Stimulated activated CD8-positive, alpha-beta memory T cell treated with anti-CD3 and anti-CD28 coated beads, Interleukin-4, amount 100 ng/mL, for 24 hours (primary cell): Measurements from ENCODE around the gene UCMA.
"Not testable (repeated sequence)": the region's sequence is repeated elsewhere in the genome, so short reads cannot be mapped to it uniquely, and the experiment has no call there.

Source experiments
- DNase-seq: peaks from one replicate; pipeline ENCODE4 v3.0.0-alpha.2; 2020; ENCODE audit warnings: low read depth

UCMA gene, protein sequence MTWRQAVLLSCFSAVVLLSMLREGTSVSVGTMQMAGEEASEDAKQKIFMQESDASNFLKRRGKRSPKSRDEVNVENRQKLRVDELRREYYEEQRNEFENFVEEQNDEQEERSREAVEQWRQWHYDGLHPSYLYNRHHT

DNA sequence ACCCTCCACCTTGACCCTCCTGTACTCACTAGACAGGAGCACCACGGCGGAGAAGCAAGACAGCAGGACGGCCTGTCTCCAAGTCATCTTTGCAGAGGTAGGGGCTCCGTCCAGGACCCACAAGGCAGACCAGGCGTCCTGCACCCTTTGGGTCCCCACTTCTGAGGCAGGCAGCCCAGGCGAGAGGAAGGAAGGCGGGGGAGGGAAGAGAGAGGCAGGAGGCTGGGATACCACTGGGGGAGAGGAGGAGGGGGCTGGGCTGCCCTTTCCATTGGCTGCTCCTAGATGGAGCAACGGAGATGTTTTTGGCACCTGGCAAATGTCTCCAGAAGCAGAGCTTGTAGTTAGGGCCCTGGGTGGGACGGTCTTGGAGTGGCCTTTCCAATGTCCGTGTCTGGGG, at the start of gene UCMA:
UCMA (minus strand) TSS at position 203 of the 400 bp plus-strand sequence; CDS start at position 87, 116 bp downstream.
- DNase-seq, result no peak

DNA sequence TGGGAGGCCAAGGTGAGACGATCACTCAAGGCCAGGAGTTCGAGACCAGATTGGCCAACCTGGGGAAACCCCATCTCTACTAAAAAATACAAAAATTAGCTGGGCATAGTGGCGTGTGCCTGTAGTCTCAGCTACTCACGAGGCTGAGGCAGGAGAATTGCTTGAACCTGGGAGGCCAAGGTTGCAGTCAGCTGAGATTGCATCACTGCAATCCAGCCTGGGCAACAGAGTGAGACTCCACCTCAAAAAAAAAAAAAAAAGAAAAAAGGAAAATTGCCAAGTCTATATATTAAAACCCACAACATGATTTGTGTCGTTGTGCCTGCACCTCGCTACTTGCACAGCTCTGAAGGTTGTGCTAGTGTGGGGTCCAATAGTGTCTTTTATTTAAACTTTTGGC, 48.2 kb upstream of the UCMA start:
- not testable (repeated sequence) for DNase-seq

DNA sequence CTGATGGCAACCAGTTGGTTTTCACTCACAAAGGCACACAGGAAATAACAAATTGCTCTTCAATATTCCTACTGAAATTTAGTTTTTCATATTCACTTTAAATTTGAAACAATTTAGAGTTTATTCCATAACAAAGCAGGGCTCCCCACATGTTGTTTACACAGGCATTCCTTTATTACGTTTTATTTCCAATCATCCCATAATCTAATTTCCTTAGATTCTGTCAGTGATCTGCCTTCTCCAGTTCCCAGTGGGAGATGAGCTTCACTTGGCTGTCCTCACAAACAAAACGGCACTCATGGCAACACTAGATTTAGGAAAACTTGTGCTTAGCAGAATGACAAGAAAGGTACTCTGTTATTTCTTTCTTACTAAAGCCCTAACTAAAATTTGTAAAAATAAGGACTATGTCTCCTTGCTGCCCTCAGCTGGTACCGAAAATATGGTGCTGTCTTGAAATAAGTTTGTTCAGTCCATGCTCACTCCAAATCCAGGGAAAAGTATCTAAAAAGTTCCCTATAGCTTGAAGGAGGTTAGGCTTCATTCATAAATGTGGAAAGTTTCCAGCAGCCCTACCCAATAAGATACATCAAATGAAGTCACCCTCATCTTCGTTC, 42.7 kb upstream of the UCMA start:
- no peak for DNase-seq

DNA sequence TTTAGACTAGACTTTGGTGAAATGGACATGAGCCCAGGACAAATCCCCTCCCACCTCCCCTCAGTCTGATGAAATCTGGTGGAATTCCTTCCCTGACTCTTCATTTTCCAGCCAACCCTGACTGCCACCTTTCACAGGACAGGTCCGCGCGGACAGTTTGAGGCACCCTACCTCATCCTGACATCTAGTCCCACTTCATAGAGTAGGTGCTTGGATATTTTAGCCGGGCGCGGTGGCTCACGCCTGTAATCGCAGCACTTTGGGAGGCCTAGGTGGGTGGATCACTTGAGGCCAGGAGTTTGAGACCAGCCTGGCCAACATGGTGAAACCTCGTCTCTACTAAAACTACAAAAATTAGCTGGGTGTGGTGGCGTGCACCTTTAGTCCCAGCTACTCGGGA, 42.0 kb upstream of the UCMA start:
- DNase-seq, result not testable (repeated sequence)

DNA sequence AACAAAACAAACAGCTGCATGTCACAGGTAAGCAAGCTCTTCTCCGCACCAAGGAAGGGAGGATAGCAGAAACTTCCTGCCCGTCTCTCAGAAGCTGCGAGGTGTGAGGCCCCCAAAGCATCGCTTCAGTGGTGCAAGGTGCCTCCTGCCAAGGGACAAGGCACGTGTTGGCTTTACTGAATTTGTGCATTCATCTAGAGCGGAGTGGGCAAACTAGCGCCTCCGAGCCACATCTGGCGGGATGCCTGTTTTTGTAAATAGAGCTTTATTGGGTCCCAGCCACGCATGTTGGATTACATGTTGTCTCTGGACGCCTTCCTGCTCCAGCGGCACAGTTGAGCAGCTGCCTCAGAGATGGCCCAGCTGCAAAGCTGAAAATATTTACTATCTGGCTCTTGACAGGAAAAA, 38.0 kb upstream of the UCMA start:
- no peak for DNase-seq

DNA sequence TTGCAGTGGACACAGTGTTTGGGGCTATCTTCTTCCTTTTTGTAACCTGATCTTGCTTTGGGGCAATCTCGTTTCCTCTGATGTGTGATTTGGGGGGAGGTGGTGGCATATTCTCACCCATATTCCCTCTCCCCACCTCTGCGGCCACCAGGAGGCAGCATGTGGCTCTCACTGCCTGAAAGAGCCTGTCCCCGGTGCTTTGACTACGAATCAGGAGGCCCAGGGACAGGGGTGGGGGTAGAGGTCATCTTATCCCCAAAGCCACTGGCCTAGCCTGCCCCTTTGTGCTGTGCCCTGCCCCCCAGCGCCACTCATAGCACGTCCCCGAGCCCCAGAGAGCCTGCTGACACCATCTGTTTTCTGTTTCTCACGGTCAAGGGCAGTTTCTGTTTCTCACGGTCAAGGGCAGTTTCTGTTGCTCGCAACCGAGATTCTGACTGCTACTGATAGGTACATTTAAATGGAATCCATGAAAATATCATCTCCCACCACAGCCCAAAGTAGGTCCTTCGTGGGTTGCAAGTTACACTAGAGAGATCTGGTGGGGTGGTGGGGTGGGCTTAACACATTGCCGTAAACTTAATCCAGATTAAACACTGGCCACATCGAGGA, 37.5 kb upstream of the UCMA start:
- peak; percentile 19 for DNase-seq

DNA sequence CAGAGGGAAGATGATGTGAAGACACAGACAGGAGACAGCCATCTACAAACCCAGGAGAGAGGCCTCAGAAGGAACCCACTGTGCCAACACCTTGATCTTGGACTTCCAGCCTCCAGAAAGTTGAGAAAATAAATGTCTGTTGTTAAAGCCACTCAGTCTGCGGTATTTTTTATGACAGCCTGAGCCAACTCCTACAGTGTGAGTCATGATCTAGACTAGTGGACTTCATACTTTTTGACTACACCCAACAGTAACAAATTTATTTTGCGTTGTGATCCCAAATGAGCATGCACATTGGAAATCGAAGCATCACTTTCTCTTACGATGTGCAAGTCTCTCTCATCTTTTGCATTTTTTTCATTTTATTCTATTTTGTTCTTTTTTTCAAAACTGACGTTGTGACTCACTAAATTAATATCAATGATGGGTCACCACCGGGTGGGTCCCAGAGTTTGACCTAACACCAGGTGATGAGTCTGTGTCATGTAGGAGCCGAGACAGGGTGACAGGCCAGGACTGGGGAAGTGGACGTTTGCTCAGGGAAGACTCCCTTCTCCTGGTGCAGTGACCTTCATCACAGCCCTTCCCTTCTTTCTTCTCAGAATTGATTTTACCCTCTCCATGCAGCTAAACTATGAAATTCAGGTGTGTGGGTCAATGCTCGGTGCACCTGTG, 36.8 kb upstream of the UCMA start:
- DNase-seq, result no peak

DNA sequence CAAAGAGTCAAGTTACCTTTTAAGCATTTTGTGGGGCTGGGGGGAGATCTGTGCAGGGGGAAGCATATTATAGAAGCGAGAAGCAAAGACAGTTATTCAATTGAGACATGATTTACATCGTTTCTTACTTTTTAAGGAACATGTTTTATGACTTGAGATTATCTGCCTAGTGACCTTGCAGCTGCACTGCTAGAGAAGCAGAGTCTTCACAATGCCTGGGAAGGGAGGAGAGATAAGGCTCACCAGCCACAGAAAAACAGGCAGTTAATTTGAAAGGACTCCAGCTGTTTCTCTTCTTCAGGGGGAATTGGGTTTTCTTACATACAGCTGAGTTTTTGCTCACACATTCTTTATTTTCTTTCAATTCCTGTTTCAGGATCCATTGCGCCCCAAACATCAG, 34.7 kb upstream of the UCMA start:
- DNase-seq, result no peak

DNA sequence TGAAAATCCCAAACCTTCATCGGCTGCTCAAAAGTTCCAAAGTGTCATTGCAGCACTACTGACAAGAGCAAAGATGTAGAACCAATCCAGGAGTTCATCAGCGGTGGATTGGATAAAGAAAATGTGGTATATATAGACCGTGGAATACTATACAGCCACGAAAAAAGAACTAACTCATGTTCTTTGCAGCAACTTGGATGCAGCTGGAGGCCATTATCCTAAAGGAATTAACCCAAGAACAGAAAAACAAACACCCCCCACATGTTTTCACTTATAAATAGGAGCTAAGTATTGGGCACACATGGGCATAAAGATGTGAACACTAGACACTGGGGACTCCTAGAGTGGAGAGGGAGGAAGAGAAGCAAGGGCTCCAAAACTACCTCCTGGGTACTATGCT, 34.1 kb upstream of the UCMA start:
- no peak for DNase-seq

DNA sequence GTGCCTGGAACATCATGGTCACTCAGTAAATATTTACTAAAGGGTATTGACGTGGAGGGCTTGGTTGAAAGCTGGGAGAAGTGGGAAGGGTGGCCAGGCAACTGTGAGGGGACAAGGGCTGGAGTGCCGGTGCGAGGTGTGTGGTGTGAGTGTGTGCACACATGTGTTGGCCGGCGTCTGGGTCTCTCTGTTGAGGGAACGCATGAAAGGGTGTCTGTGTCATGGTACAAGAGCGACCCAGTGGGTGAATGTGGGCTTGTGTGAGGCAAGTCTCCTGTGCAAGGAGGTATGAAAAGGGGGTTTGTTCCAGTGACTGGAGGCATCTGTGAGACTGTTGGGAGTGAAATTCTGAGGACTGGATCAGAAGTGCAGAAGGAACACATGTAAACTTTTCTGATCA, 29.4 kb upstream of the UCMA start:
- no peak for DNase-seq

DNA sequence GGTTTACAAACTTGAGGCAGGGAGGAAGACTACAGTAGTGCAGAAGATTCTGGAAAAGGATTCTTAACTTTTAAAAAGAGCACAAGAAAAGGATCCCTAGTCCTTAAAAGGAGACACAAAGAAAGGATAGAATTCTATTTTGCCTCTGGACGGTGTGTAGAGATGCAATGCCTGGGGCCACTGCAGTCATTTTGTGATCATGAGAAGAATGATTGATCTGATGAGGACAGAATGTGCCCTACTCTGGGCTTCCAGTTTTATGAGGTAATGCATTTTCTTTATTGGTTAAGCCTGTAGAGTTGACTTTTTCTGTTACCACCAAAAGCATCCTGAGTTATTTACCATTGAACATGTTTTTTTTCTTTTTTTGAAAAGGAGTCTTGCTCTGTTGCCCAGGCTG, 28.3 kb upstream of the UCMA start:
- no peak for DNase-seq

DNA sequence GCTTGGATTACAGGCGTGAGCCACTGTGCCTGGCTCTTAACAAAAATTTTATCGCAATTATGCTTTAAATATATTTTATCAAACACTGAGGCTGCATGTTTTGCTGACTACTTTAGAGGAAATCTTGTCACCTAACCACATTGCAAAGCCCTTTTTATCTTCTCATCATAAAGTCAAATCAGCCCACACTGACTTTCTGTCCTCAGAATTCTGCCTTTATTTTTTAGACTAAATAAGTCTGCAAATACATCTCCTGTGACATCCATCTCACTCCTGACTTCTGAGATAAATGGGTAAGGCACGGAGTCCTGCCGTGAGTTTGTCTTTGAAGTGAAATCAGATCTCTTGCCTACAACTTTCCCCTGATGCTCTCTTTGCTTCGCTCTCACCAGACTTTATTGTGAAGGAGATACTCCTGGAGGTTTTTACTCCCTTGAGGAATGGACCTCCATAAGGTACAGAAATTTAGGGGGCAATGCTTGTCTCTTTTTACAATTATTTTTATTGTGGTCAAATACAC, 23.5 kb upstream of the UCMA start:
- DNase-seq, result no peak

DNA sequence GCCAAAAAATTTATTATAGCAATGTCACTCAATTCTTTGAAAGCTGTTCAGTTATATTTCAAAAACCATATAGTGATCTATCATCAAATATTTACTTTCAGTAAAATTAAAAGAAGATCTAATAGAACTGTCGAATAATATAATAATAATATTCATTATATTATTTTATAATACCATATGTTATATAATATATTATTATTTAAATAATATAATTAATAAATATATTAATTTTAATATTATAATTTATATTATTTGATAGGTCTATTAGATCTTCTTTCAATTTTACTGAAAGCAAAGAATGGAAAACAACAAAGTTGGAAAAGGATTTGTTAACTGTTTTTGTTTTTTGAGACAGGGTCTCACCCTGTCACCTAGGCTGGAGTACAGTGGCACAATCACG, 22.5 kb upstream of the UCMA start:
- DNase-seq, result no peak

DNA sequence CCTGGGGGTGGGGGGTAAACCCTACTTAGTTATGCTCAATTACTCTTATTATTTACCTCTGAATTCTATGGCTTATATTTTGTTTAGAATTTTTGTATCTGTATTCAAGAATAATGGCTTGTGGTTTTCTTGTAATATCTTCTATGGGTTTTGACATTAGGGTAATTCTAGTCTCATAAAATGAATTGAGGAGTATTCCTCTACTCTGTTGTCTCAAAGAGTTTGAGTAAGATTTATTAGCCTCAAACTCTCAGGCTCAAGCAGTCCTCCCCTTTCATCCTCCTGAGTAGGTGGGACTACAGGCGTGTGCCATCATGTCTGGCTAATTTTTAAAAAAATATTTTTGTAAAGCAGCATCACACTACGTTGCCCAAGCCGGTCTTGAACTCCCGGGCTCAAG, 19.6 kb upstream of the UCMA start:
- DNase-seq, result no peak

DNA sequence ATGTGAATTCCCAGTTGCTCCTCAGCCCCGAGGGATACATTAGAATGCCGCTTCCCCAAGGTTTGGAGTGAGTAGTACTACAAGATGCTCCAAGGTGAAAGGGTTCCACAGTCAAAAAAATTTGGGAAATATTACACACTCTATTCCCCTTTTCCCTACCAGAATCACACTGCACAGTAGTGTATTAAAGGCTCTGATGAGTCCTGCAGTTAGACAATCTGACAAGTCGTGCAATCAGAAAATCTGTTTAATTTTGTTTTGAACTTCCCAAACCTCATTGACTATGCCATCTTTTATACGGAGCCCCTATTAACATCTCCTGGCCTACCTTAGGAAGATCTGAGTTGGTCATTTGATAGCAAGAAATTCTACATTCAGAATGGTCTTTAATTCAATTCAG, 13.6 kb upstream of the UCMA start:
- no peak for DNase-seq

DNA sequence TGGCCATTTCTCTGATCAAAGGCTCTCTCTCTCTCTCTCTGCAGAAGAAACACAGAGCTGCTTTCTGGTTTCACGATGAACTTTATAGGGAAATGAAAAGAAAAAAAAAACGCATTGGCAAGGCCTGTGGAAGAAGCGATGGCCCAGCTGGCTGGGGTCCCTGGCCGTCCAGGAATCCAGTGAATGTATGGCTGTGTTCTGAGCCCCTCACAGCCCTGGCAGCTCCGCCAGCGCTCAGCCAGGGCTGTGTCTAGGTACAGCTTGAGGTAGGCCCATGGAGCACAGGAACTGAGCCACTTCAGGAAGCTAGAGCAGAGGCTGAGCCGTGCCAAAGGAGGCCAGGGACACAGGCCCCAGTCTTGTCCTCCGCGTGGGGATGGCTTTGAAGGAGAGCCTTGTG, 13.1 kb upstream of the UCMA start:
- DNase-seq, result no peak

DNA sequence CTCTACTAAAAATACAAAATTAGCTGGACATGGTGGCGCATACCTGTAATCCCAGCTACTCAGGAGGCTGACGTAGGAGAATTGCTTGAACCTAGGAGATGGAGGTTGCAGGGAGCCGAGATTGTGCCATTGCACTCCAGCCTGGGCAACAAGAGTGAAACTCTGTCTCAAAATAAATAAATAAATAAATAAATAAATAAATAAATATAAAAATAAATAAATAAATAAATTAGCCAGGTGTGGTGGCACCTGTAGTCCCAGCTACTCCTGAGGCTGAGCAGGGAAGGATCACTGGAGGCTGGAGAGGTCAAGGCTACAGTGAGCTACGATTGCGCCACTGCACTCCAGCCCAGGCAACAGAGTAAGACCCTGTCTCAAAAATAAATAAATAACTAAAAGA, 8.1 kb upstream of the UCMA start:
- not testable (repeated sequence) for DNase-seq

DNA sequence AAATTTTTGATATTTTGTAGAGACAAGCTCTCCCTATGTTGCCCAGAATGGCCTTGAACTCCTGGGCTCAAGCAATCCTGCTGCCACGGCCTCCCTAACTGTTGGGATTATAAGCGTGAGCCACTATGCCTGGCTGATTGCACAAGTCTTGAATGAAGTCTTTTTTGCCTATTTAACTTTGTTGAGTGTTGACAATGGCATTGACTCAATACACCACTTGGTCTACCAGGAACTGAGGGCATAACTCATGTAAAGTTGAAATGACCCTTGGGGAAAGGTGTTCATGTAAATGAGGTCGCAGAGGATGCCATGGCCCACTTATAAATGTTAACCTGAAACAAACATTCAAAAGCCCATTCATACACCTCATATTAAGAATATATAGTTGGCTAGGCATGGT, 7.4 kb upstream of the UCMA start:
- DNase-seq, result no peak

DNA sequence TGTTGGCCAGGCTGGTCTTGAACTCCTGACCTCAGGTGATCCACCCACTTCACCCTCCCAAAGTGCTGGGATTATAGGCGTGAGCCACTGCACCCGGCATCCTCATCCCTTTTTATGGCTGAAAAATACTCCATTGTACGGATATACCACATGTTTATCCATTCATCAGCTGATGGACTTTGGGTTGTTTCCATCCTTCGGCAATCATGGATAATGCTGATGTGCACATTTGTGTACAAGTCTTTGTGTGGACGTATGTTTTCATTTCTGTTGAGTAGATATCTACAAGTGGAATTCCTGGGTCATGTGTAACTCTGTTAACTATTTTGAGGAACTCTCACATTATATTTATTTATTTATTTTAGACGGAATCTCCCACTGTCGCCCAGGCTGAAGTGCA, 5.7 kb upstream of the UCMA start:
- no peak for DNase-seq

DNA sequence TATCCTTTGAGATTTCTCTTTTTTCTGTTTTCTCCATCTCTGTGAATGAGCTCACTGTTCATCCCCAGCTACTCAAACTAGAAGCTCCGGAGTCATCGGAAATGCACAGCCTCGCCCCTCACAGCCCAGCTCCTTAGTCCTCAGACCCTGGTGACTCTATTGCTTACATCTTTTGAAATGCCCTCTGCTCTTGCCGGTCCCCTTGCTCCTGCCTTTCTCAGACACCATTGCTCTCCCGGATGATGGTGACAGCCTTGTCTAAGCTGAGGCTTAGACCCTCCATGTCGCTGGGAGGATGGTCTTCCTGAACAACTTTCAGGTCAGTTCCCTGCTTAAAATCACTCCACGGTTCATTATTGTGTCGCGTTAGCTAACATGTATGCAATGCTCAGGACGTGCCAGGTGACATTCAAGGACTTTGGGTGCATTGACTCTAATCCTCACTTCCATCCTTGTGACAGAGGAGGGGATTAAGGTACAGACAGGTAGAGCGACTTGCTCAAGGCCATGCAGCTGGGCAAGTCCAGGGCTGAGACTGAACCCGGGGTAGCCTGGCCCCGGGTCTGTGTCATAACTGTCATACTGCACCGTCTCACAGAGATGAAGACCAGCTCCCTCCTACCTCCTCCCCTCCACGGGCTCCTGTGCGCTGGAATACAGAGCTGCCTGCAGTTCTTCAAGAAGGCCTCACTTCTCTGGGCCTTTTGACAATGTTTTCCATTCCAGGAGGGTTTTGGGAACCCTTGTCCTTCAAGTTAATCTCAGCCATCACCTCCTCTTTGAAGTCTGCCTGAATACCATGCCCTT, 4.3 kb upstream of the UCMA start:
- DNase-seq, result no peak

DNA sequence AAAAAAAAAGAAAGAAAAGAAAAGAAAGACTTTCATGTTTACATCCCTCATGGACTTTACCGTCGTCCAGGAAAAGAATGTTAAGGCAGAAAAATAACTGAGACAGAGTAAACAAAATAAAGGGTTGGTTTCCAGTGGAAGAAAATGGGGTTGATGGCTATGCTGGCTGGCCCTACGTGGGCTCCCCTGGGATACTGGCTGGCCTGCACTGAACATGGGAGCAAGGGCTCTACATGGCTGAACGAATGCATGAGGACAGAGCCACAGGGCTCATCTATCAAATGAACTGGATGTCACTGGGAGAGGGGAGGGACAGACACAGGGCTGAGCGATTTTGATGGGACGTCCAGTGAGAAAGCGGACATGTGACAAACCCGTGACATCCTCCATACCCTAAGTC, 2.5 kb upstream of the UCMA start:
- no peak for DNase-seq

DNA sequence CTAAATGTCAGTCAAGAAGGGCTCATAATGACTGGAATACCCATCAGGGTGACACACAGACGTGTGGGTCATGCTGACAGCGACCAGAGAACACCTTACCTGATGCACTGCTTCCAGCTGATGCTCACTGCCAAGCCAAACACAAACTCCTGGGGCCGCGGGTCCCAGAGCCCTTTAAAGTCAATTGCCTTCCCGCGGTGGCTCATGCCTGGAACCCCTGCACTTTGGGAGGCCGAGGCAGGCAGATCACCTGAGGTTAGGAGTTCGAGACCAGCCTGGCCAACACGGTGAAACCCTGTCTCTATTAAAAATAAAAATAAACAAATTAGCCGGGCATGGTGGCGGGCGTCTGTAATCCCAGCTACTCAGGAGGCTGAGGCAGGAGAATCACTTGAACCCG, 562 bp upstream of the UCMA start:
- DNase-seq, result not testable (repeated sequence)
